SU-DHL-6 (cell line): ENCODE measurements around the gene PARP16.

Experiments
- EZH2phosphoT487 ChIP-seq: fragments of 200-600 bp; sonication (generic), shearing (Covaris generic); conservative IDR thresholded peaks from 2 replicates; pipeline ENCODE4 v1.6.1; 2018; ENCODE audit warnings: mild to moderate bottlenecking, antibody characterized with exemption, low read length, moderate library complexity, mixed read lengths
- TF ChIP-seq, protein P1 (sequence below): fragments of 200-600 bp; sonication (generic); IDR thresholded peaks from one replicate; pipeline ENCODE4 v1.5.1; 2017; ENCODE audit warnings: antibody characterized with exemption, mild to moderate bottlenecking, low read length, moderate library complexity; ENCODE audit not compliant: insufficient read depth, poor library complexity, severe bottlenecking

DNA sequence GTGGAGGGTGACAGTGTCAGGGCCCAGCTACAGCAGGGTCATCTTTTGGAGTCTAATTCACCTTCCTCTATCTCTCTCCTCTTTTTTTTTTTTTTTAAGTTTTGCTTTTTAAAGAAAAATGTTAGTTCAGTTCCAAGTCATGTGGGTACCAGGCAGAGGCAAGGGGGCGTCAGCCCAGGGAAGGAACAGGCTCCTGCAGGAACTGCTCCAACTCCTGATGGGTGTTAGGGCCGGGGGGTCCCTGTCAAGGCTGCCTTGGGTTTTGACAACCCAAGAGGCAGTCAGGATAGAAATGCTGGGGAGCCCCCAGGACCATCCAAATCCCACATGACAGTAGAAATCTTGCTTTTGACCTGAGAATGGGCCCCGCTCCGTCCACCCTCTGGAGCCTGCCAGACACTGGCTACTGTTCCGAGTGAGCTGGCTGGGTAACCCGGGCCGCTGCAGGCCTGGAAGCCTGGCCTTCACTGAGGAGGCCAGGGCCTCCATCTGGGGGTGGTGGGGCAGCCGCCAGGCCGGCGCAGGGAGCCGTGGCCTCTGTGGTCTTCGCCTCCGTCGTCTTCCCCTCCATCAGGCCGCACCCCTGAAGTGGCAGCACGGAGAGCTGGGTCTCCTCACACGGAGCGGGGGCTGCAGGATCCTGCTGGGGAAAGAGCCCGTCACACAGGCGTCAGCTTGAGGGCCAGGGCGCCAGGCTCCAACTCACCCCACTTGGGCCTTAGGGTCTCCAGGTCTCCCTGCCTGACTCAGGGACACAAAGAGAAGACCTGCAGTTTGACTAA lies 42.0 kb upstream of the PARP16 start:
- TF ChIP-seq, protein P1, sequence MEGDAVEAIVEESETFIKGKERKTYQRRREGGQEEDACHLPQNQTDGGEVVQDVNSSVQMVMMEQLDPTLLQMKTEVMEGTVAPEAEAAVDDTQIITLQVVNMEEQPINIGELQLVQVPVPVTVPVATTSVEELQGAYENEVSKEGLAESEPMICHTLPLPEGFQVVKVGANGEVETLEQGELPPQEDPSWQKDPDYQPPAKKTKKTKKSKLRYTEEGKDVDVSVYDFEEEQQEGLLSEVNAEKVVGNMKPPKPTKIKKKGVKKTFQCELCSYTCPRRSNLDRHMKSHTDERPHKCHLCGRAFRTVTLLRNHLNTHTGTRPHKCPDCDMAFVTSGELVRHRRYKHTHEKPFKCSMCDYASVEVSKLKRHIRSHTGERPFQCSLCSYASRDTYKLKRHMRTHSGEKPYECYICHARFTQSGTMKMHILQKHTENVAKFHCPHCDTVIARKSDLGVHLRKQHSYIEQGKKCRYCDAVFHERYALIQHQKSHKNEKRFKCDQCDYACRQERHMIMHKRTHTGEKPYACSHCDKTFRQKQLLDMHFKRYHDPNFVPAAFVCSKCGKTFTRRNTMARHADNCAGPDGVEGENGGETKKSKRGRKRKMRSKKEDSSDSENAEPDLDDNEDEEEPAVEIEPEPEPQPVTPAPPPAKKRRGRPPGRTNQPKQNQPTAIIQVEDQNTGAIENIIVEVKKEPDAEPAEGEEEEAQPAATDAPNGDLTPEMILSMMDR = no peak
- no peak for TF ChIP-seq EZH2phosphoT487
